Measurements from ENCODE around the gene WDFY4.

DNA sequence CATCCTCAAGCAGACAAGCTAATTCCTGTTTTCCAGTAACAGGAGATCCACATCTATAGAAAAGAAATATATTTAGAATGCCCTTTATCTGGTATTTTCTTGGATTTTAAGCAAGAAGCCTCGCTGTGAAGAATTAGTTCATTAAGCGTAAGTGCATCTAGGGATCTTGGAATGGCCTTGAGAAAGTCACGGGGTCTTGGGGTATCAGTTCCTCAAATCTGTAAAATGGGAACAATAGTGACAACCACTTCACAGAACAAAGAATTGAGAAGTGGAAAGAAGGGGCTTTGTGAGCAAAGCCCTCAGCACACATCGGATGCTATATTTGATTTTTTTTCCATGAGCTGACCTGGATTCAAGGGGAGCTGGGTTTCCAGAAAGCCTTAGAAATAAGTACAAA lies 32.3 kb upstream of the WDFY4 start:
- TF ChIP-seq ZNF354C (tag by site-specific recombination; IDR thresholded peaks at IDR 0.05; ENCODE audit: borderline replicate concordance, low read depth) (no peak), ZNF10 (tag by site-specific recombination; IDR thresholded peaks at IDR 0.05) (no peak), ZNF132 (tag by site-specific recombination; IDR thresholded peaks at IDR 0.05; ENCODE audit: borderline replicate concordance) (no peak), ZNF747 (tag by site-specific recombination; IDR thresholded peaks at IDR 0.05) (no peak), ZXDB (tag by site-specific recombination; IDR thresholded peaks at IDR 0.05) (no peak), ZNF791 (tag by site-specific recombination; IDR thresholded peaks at IDR 0.05) (no peak)
- TF ChIP-seq, protein P1, sequence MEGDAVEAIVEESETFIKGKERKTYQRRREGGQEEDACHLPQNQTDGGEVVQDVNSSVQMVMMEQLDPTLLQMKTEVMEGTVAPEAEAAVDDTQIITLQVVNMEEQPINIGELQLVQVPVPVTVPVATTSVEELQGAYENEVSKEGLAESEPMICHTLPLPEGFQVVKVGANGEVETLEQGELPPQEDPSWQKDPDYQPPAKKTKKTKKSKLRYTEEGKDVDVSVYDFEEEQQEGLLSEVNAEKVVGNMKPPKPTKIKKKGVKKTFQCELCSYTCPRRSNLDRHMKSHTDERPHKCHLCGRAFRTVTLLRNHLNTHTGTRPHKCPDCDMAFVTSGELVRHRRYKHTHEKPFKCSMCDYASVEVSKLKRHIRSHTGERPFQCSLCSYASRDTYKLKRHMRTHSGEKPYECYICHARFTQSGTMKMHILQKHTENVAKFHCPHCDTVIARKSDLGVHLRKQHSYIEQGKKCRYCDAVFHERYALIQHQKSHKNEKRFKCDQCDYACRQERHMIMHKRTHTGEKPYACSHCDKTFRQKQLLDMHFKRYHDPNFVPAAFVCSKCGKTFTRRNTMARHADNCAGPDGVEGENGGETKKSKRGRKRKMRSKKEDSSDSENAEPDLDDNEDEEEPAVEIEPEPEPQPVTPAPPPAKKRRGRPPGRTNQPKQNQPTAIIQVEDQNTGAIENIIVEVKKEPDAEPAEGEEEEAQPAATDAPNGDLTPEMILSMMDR (tag by site-specific recombination; IDR thresholded peaks at IDR 0.05), result no peak
- TF ChIP-seq, protein P2, sequence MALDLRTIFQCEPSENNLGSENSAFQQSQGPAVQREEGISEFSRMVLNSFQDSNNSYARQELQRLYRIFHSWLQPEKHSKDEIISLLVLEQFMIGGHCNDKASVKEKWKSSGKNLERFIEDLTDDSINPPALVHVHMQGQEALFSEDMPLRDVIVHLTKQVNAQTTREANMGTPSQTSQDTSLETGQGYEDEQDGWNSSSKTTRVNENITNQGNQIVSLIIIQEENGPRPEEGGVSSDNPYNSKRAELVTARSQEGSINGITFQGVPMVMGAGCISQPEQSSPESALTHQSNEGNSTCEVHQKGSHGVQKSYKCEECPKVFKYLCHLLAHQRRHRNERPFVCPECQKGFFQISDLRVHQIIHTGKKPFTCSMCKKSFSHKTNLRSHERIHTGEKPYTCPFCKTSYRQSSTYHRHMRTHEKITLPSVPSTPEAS (tag by site-specific recombination; IDR thresholded peaks at IDR 0.05), result no peak
- TF ChIP-seq, protein P3, sequence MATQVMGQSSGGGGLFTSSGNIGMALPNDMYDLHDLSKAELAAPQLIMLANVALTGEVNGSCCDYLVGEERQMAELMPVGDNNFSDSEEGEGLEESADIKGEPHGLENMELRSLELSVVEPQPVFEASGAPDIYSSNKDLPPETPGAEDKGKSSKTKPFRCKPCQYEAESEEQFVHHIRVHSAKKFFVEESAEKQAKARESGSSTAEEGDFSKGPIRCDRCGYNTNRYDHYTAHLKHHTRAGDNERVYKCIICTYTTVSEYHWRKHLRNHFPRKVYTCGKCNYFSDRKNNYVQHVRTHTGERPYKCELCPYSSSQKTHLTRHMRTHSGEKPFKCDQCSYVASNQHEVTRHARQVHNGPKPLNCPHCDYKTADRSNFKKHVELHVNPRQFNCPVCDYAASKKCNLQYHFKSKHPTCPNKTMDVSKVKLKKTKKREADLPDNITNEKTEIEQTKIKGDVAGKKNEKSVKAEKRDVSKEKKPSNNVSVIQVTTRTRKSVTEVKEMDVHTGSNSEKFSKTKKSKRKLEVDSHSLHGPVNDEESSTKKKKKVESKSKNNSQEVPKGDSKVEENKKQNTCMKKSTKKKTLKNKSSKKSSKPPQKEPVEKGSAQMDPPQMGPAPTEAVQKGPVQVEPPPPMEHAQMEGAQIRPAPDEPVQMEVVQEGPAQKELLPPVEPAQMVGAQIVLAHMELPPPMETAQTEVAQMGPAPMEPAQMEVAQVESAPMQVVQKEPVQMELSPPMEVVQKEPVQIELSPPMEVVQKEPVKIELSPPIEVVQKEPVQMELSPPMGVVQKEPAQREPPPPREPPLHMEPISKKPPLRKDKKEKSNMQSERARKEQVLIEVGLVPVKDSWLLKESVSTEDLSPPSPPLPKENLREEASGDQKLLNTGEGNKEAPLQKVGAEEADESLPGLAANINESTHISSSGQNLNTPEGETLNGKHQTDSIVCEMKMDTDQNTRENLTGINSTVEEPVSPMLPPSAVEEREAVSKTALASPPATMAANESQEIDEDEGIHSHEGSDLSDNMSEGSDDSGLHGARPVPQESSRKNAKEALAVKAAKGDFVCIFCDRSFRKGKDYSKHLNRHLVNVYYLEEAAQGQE (tag by site-specific recombination; IDR thresholded peaks at IDR 0.05), result no peak

All from HEK293 (cell line).